Measurements from ENCODE around the gene RASL10A.

Gene RASL10A

DNA sequence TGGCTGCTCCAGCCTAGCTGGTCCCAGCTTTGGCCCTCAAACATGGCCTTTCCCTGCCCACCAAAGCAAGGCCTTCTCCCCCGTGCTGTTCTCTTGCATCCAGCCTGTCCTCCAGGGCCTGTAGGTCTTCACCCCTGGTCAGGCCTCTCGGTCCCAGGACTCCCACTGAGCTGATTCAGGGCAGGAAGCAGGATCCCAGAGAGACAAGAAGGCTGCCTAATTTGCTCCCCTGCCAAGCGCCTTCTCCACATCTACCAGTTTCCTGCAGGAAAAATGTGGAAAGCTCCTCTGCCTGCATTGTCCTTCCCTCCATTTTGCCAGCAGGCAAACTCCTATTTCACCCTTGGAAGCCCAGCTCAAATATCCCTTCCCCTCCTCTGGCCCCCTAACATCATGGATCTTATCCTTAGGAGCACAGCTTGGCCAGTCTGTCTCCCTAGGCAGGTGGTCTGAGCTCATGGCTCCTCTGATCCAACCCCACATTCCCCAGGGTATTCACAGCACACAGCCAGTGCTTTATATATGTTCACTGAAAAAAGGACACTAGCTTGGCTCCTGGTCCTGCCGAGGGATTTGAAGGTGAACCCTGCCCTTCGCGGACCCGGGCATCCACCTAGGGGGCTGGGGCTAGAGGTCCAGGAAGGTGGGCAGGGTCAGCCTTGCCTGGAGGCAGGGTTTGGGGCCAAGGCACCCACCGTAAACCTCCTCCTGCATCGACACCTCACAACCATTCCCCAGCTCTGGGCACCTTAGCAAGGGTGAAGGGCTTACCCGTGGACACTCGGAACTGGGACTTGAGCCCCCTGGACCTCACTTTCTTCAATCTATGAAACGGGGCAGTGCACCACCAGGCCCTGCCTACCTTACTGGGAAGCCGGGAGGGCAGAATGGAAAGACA is 48.7 kb downstream of the RASL10A start:
- DNase-seq: no peak

DNA sequence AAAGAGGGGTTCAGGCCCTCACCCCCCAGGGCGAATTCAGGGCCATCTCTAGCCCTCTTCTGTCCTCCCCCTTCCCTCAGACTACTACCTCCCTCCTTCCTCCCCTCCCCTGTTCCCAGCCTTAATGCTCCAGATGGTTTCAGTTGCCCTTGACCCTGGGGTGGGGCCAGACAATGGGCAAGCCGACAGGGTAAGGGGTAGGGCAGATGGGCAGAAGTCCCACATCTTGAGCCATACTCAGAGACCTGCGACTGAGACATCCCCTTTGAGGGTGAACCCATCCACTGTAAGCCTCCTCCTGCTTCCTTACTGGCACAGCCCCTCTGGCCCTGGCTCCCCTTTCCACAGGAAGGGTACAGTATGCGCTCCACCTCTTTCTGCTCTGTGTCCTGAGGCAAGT is 49.6 kb downstream of the RASL10A start:
- no peak for DNase-seq

GRCh38 chr22:29265305-29265704 is 50.2 kb downstream of the RASL10A start:
- DNase-seq: no peak

DNA sequence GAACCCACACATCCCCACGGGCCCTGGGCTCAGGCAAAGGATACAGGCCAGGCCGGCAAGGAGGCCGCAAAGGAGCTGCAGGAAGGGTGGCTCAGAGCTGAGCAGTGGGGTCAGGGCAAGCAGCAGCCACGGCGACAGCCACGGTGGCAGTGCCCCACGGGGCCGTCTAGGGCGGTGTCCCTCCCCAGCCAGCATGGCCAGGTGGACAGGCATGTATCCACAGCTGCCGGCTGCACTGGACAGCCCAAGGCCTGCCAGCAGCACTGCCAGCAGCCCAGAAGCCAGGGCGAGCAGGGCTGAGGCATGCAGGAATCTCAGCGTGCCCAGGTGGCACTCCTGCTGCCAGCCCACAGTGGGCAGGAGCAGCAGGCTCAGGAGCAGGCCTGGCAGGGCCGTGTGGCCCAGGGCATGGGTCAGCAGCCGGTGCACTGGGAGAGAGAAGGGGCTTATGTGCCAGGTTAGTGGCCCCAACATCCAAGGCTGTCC is 51.7 kb downstream of the RASL10A start:
- DNase-seq: no peak

Data from CD4-positive, alpha-beta T cell treated with Interleukin-12 subunit alpha and Interleukin-12 subunit beta, for 1 hour (primary cell).